DND-41 (cell line): ENCODE data around the gene EID2.

ENCODE experiments used
- ATAC-seq: fragments of 200-7000 bp; cut with Tn5 transposase; 3 replicates; pipeline ENCODE4 v1.9.1; 2021; ENCODE audit warnings: low read depth; ENCODE audit not compliant: insufficient read depth
- DNase-seq: peaks from one replicate; pipeline ENCODE4 v3.0.0-alpha.2; 2020
- H2AFZ ChIP-seq: 2 replicates; pipeline ENCODE4 v1.6.0; 2012; ENCODE audit warnings: low read depth, low read length
- H3K27ac ChIP-seq: 2 replicates; pipeline ENCODE4 v1.5.1; 2012; ENCODE audit warnings: low read length, inconsistent platforms
- H3K27me3 ChIP-seq: fragments of 200-600 bp; sonication (generic); 2 replicates; pipeline ENCODE4 v1.6.0; 2012; ENCODE audit warnings: low read length, mild to moderate bottlenecking, inconsistent platforms; ENCODE audit not compliant: insufficient read depth, poor library complexity
- H3K36me3 ChIP-seq: 2 replicates; pipeline ENCODE4 v1.5.1; 2012; ENCODE audit warnings: low read length, inconsistent platforms; ENCODE audit not compliant: insufficient read depth
- H3K4me1 ChIP-seq: 2 replicates; pipeline ENCODE4 v1.5.1; 2012; ENCODE audit warnings: mild to moderate bottlenecking, low read length; ENCODE audit not compliant: insufficient read depth
- H3K4me2 ChIP-seq: 2 replicates; pipeline ENCODE4 v1.6.0; 2012; ENCODE audit warnings: mild to moderate bottlenecking, moderate library complexity, low read length, inconsistent platforms; ENCODE audit not compliant: insufficient read depth
- H3K4me3 ChIP-seq, 2 experiments: fragments of 200-600 bp in 1 of 2; shearing (Covaris generic) in 1 of 2; 2 replicates each; pipeline ENCODE4 v1.5.1; 2012 to 2016; ENCODE audit warnings: inconsistent platforms in 2 of 2, low read length in 2 of 2, mild to moderate bottlenecking in 2 of 2, low read depth in 1 of 2, moderate library complexity in 1 of 2
- H3K79me2 ChIP-seq: 2 replicates; pipeline ENCODE4 v1.6.0; 2012; ENCODE audit warnings: low read length, inconsistent platforms; ENCODE audit not compliant: insufficient read depth
- H3K9ac ChIP-seq: 2 replicates; pipeline ENCODE4 v1.6.0; 2012; ENCODE audit warnings: low read depth, mild to moderate bottlenecking, inconsistent platforms, low read length, moderate library complexity
- H3K9me3 ChIP-seq: 2 replicates; pipeline ENCODE4 v1.5.1; 2012; ENCODE audit warnings: low read length, moderate library complexity, mild to moderate bottlenecking, inconsistent platforms; ENCODE audit not compliant: insufficient read depth, severe bottlenecking
- H4K20me1 ChIP-seq: 2 replicates; pipeline ENCODE4 v1.6.0; 2012; ENCODE audit warnings: low read length; ENCODE audit not compliant: insufficient read depth
- EZH2 ChIP-seq: IDR thresholded peaks from 3 replicates; pipeline ENCODE4 v1.6.1; 2012; ENCODE audit warnings: borderline replicate concordance, low read depth, mild to moderate bottlenecking, moderate library complexity, low read length, inconsistent platforms; ENCODE audit not compliant: severe bottlenecking
- TF ChIP-seq, protein P1 (sequence below): IDR thresholded peaks from 2 replicates; pipeline ENCODE4 v1.5.1; 2012; ENCODE audit warnings: borderline replicate concordance, low read length, moderate library complexity, mild to moderate bottlenecking; ENCODE audit not compliant: poor library complexity, severe bottlenecking; ENCODE audit errors: extremely low read depth

Gene EID2

DNA sequence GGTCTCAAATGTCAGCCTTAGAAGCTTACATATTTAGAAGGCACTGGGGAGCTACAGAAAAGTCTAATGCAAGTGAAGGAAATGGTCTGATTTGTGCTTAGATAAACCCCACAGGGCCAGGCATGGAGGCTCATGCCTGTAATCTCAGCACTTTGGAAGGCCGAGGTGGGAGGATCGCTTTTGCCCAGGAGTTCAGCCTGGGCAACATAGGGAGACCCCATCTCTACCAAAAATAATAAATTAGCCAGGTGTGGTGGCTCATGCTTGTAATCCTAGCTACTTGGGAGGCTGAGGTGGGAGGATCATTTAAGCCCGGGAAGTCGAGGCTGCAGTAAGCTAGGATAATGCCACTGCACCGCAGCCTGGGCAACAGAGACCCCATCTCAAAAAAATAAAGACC, 43.9 kb downstream of the EID2 start:
- H4K20me1 ChIP-seq: no peaks in the 10 kb centered on the region
- H3K4me3 ChIP-seq: no peak overlapping the region
- no peak overlapping the region for H3K27ac ChIP-seq
- peaks cover 20% of the 10 kb centered on the region for H3K27me3 ChIP-seq
- H3K4me1 ChIP-seq: peaks cover 5% of the 10 kb centered on the region
- H3K4me2 ChIP-seq: no peak overlapping the region
- H3K79me2 ChIP-seq: no peaks in the 10 kb centered on the region
- H3K9ac ChIP-seq: no peak overlapping the region
- H3K9me3 ChIP-seq: no peaks in the 10 kb centered on the region
- no peak overlapping the region for H2AFZ ChIP-seq
- ATAC-seq (no peak), DNase-seq (no peak)
- no peak for TF ChIP-seq EZH2
- H3K36me3 ChIP-seq: peaks cover 10% of the 10 kb centered on the region; the same call in 1 of the 2 replicates

DNA sequence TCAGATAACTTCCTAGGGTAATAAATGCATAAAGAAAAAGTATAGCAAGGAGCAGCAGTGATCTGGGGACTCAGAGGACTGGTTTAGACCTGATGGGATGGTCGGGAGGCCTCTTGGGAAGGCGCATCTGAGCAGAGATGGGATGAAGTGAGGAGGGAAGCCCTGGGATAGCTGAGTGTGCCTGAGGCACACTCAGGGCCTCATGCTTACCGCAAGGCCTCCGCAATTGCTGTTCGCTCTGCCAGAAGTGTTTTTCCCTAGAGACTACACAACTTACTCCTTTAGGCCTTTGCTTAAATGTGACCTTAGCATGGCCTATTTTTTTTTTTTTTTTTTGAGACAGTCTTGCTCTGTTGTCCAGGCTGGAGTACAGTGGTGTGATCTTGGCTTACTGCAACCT, 45.3 kb downstream of the EID2 start:
- H3K27me3 ChIP-seq: peaks cover 20% of the 10 kb centered on the region
- no peaks in the 10 kb centered on the region for H4K20me1 ChIP-seq
- H3K9me3 ChIP-seq: no peaks in the 10 kb centered on the region
- no peaks in the 10 kb centered on the region for H3K79me2 ChIP-seq
- no peak overlapping the region for H3K27ac ChIP-seq
- no peak overlapping the region for H3K4me3 ChIP-seq
- H3K4me2 ChIP-seq: no peak overlapping the region
- H3K36me3 ChIP-seq: peaks cover 21% of the 10 kb centered on the region
- TF ChIP-seq, protein P1, sequence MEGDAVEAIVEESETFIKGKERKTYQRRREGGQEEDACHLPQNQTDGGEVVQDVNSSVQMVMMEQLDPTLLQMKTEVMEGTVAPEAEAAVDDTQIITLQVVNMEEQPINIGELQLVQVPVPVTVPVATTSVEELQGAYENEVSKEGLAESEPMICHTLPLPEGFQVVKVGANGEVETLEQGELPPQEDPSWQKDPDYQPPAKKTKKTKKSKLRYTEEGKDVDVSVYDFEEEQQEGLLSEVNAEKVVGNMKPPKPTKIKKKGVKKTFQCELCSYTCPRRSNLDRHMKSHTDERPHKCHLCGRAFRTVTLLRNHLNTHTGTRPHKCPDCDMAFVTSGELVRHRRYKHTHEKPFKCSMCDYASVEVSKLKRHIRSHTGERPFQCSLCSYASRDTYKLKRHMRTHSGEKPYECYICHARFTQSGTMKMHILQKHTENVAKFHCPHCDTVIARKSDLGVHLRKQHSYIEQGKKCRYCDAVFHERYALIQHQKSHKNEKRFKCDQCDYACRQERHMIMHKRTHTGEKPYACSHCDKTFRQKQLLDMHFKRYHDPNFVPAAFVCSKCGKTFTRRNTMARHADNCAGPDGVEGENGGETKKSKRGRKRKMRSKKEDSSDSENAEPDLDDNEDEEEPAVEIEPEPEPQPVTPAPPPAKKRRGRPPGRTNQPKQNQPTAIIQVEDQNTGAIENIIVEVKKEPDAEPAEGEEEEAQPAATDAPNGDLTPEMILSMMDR: no peak
- TF ChIP-seq EZH2: no peak
- ATAC-seq: no peak
- H3K4me1 ChIP-seq: peaks cover 5% of the 10 kb centered on the region
- no peak overlapping the region for H3K9ac ChIP-seq
- H2AFZ ChIP-seq: no peak overlapping the region
- no peak for DNase-seq

DNA sequence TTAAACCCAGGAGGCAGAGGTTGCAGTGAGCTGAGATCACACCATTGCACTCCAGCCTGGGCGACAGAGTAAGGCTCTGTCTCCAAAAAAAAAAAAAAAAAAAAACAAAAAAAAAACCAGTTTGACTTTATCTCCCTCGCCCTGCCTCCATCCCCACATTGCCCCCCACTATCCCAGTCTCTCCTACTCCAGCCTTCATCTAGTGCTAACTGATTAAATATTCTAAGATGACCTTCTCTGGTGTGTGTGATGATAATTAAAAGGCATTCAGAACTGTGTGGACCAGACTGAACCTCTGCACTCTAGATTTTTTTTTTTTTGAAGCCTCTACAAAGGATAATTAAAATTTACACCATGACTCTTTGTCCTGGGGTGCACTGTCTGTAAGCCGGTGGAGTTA, 47.2 kb downstream of the EID2 start:
- TF ChIP-seq, protein P1: no peak
- TF ChIP-seq EZH2: no peak
- Histone ChIP-seq H2AFZ (no peak overlapping the region), H4K20me1 (no peaks in the 10 kb centered on the region), H3K9ac (no peak overlapping the region), H3K27me3 (peaks cover 12% of the 10 kb centered on the region), H3K4me3 (no peak overlapping the region), H3K4me1 (peaks cover 2% of the 10 kb centered on the region; the same call in 1 of the 2 replicates), H3K36me3 (peaks cover 40% of the 10 kb centered on the region), H3K27ac (no peak overlapping the region), H3K79me2 (no peaks in the 10 kb centered on the region), H3K4me2 (no peak overlapping the region), H3K9me3 (no peaks in the 10 kb centered on the region)
- ATAC-seq (no peak), DNase-seq (no peak)

DNA sequence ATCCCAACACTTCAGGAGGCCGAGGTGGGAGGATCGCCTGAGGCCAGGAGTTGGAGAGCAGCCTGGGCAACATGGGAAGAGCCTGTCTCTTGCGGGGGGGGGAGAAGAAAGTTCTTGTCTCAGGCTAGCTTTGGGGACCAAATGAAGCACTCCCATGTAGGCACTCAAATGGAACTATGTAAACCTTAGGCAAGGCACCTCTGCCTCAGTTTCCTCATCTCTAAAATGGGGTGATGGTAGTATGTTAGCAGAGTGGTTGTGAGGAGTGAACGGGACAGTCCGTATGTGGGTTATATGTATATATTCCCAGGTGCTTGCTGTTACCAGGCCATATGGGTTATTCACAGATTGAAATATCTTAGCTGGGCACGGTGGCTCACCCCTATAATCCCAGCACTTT, 47.7 kb downstream of the EID2 start:
- H3K9me3 ChIP-seq: no peaks in the 10 kb centered on the region
- no peak overlapping the region for H3K4me3 ChIP-seq
- TF ChIP-seq EZH2: no peak
- TF ChIP-seq, protein P1: no peak
- ATAC-seq (no peak), DNase-seq (no peak)
- peaks cover 41% of the 10 kb centered on the region for H3K36me3 ChIP-seq
- no peak overlapping the region for H3K4me2 ChIP-seq
- H3K27me3 ChIP-seq: peaks cover 7% of the 10 kb centered on the region
- no peak overlapping the region for H3K27ac ChIP-seq
- no peak overlapping the region for H3K9ac ChIP-seq
- H4K20me1 ChIP-seq: no peaks in the 10 kb centered on the region
- H3K4me1 ChIP-seq: no peaks in the 10 kb centered on the region
- H2AFZ ChIP-seq: no peak overlapping the region
- no peaks in the 10 kb centered on the region for H3K79me2 ChIP-seq
